Gastrocnemius medialis (tissue), 4 donors: ENCODE results near the gene ZNHIT1.

Experiments
- POLR2A ChIP-seq, 2 donors: fragments of 450-650 bp; IDR thresholded peaks; one replicate each; pipeline ENCODE4 v1.6.1; 2017; ENCODE audit warnings: antibody characterized with exemption in 2 of 2, mild to moderate bottlenecking in 2 of 2, moderate library complexity in 2 of 2
- TF ChIP-seq, protein P1 (sequence below), 5 experiments: fragments of 450-650 bp in 3 of 5; fragments of 200-600 bp in 2 of 5; sonication (generic) in 2 of 5; IDR thresholded peaks in 4 of 5; conservative IDR thresholded peaks in 1 of 5; 1 replicate in 4 of 5; 2 replicates in 1 of 5; pipeline ENCODE4 v1.5.1; 2016 to 2019; ENCODE audit warnings: antibody characterized with exemption in 5 of 5, mild to moderate bottlenecking in 3 of 5, moderate library complexity in 3 of 5

GRCh38 chr7:101198476-101198875 is 19.5 kb upstream of the ZNHIT1 start:
- TF ChIP-seq, protein P1, sequence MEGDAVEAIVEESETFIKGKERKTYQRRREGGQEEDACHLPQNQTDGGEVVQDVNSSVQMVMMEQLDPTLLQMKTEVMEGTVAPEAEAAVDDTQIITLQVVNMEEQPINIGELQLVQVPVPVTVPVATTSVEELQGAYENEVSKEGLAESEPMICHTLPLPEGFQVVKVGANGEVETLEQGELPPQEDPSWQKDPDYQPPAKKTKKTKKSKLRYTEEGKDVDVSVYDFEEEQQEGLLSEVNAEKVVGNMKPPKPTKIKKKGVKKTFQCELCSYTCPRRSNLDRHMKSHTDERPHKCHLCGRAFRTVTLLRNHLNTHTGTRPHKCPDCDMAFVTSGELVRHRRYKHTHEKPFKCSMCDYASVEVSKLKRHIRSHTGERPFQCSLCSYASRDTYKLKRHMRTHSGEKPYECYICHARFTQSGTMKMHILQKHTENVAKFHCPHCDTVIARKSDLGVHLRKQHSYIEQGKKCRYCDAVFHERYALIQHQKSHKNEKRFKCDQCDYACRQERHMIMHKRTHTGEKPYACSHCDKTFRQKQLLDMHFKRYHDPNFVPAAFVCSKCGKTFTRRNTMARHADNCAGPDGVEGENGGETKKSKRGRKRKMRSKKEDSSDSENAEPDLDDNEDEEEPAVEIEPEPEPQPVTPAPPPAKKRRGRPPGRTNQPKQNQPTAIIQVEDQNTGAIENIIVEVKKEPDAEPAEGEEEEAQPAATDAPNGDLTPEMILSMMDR (IDR thresholded peaks at IDR 0.05 in 4 of 5, conservative IDR thresholded peaks at IDR 0.05 in 1 of 5), result no peak
- TF ChIP-seq POLR2A (IDR thresholded peaks at IDR 0.05), result no peak
